H9 (cell line): ENCODE data around the gene DISC1. TPM values are rescaled to one million over a fixed set of nuclear protein-coding genes. Genes with fewer than 3 reads are reported as not detected.

Source experiments
- DNase-seq: peaks from one replicate; pipeline ENCODE4 v3.0.0-alpha.2; 2017
- H2AFZ ChIP-seq: one replicate; pipeline ENCODE4 v1.6.1; 2013; ENCODE audit warnings: mild to moderate bottlenecking, low read length, control low read depth, moderate library complexity
- H2AK5ac ChIP-seq: 2 replicates; pipeline ENCODE4 v1.6.1; 2013; ENCODE audit warnings: low read length, control low read depth, mixed read lengths; ENCODE audit not compliant: insufficient read length
- H2BK120ac ChIP-seq: one replicate; pipeline ENCODE4 v1.6.1; 2013; ENCODE audit warnings: low read depth, mild to moderate bottlenecking, low read length, control low read depth, inconsistent platforms; ENCODE audit not compliant: poor library complexity, severe bottlenecking
- H2BK12ac ChIP-seq: 2 replicates; pipeline ENCODE4 v1.6.1; 2013; ENCODE audit warnings: low read length, control low read depth, mixed read lengths, low read depth; ENCODE audit not compliant: insufficient read length
- H2BK15ac ChIP-seq: 2 replicates; pipeline ENCODE4 v1.6.1; 2013; ENCODE audit warnings: low read depth, low read length, control low read depth
- H2BK20ac ChIP-seq: one replicate; pipeline ENCODE4 v1.6.1; 2013; ENCODE audit warnings: low read depth, mild to moderate bottlenecking, low read length, control low read depth, inconsistent platforms; ENCODE audit not compliant: poor library complexity, severe bottlenecking
- H2BK5ac ChIP-seq: 2 replicates; pipeline ENCODE4 v1.6.1; 2013; ENCODE audit warnings: low read length, control low read depth, mixed read lengths; ENCODE audit not compliant: insufficient read length
- H3K14ac ChIP-seq: 2 replicates; pipeline ENCODE4 v1.6.1; 2013; ENCODE audit warnings: low read length, control low read depth; ENCODE audit not compliant: insufficient read depth
- H3K18ac ChIP-seq: 2 replicates; pipeline ENCODE4 v1.6.1; 2013; ENCODE audit warnings: low read depth, mild to moderate bottlenecking, mixed read lengths, low read length, control low read depth; ENCODE audit not compliant: insufficient read length
- H3K23ac ChIP-seq: 2 replicates; pipeline ENCODE4 v1.6.1; 2013; ENCODE audit warnings: low read length, control low read depth, mixed read lengths, low read depth; ENCODE audit not compliant: insufficient read length
- H3K23me2 ChIP-seq: 2 replicates; pipeline ENCODE4 v1.6.1; 2013; ENCODE audit warnings: low read depth, mild to moderate bottlenecking, mixed read lengths, low read length, control low read depth; ENCODE audit not compliant: insufficient read length, poor library complexity, severe bottlenecking
- H3K27ac ChIP-seq: 2 replicates; pipeline ENCODE4 v1.5.1; 2013; ENCODE audit warnings: low read length, control low read depth, mixed read lengths, low read depth; ENCODE audit not compliant: insufficient read length
- H3K27me3 ChIP-seq: 2 replicates; pipeline ENCODE4 v1.6.1; 2013; ENCODE audit warnings: low read length, control low read depth, inconsistent platforms; ENCODE audit not compliant: insufficient read depth
- H3K4ac ChIP-seq: 2 replicates; pipeline ENCODE4 v1.6.1; 2013; ENCODE audit warnings: low read depth, mild to moderate bottlenecking, control low read depth, inconsistent platforms, low read length, moderate library complexity
- H3K4me1 ChIP-seq: 2 replicates; pipeline ENCODE4 v1.6.1; 2013; ENCODE audit warnings: low read length, control low read depth, inconsistent platforms; ENCODE audit not compliant: insufficient read depth
- H3K4me2 ChIP-seq: 2 replicates; pipeline ENCODE4 v1.6.1; 2013; ENCODE audit warnings: low read length, control low read depth, mixed read lengths; ENCODE audit not compliant: insufficient read length, insufficient read depth
- H3K56ac ChIP-seq: 2 replicates; pipeline ENCODE4 v1.6.1; 2013; ENCODE audit warnings: low read depth, mild to moderate bottlenecking, mixed read lengths, low read length, control low read depth; ENCODE audit not compliant: insufficient read length
- H3K79me1 ChIP-seq: 2 replicates; pipeline ENCODE4 v1.6.1; 2013; ENCODE audit warnings: low read depth, mild to moderate bottlenecking, moderate library complexity, low read length, control low read depth, inconsistent platforms; ENCODE audit not compliant: insufficient read depth, poor library complexity, severe bottlenecking
- H3K79me2 ChIP-seq: 2 replicates; pipeline ENCODE4 v1.6.1; 2013; ENCODE audit warnings: low read length, control low read depth, inconsistent platforms; ENCODE audit not compliant: insufficient read depth
- H3K9ac ChIP-seq: 2 replicates; pipeline ENCODE4 v1.6.1; 2013; ENCODE audit warnings: low read length, control low read depth, mixed read lengths; ENCODE audit not compliant: insufficient read length; ENCODE audit errors: extremely low read depth
- H3K9me3 ChIP-seq: one replicate; pipeline ENCODE4 v1.6.1; 2013; ENCODE audit warnings: low read depth, low read length, inconsistent platforms; ENCODE audit not compliant: control insufficient read depth
- H3T11ph ChIP-seq: one replicate; pipeline ENCODE4 v1.6.1; 2013; ENCODE audit warnings: mild to moderate bottlenecking, low read length, control low read depth, inconsistent platforms
- H4K20me1 ChIP-seq: one replicate; pipeline ENCODE4 v1.6.1; 2013; ENCODE audit not compliant: control insufficient read depth, insufficient read length, insufficient read depth
- H4K5ac ChIP-seq: 2 replicates; pipeline ENCODE4 v1.6.1; 2013; ENCODE audit warnings: low read depth, mild to moderate bottlenecking, mixed read lengths, low read length, control low read depth; ENCODE audit not compliant: insufficient read length
- H4K8ac ChIP-seq: replicated peaks from 2 replicates; pipeline ENCODE4 v1.6.1; 2013; ENCODE audit warnings: low read length, control low read depth, mixed read lengths, low read depth; ENCODE audit not compliant: insufficient read length
- H4K91ac ChIP-seq: 2 replicates; pipeline ENCODE4 v1.6.1; 2013; ENCODE audit warnings: low read depth, mild to moderate bottlenecking, moderate library complexity, mixed read lengths, low read length, control low read depth; ENCODE audit not compliant: insufficient read length
- H3K27ac Mint-ChIP-seq, 3 experiments: 2 replicates in 2 of 3; 3 replicates in 1 of 3; pipeline ENCODE4 v1.8.0; 2020 to 2021; ENCODE audit warnings: mixed read lengths in 3 of 3, mild to moderate bottlenecking in 1 of 3, moderate library complexity in 1 of 3
- H3K27me3 Mint-ChIP-seq: 2 replicates; pipeline ENCODE4 v1.8.0; 2021; ENCODE audit warnings: low read depth, mild to moderate bottlenecking, moderate library complexity, mixed read lengths
- H3K36me3 Mint-ChIP-seq, 3 experiments: 2 replicates in 2 of 3; 3 replicates in 1 of 3; pipeline ENCODE4 v1.8.0; 2020 to 2021; ENCODE audit warnings: low read depth in 3 of 3, mixed read lengths in 3 of 3; ENCODE audit not compliant: insufficient read depth in 1 of 3
- H3K4me1 Mint-ChIP-seq, 2 experiments: 2 replicates each; pipeline ENCODE4 v1.8.0; 2020; ENCODE audit warnings: mixed read lengths in 2 of 2
- H3K4me3 Mint-ChIP-seq, 2 experiments: 2 replicates in 1 of 2; 3 replicates in 1 of 2; pipeline ENCODE4 v1.8.0; 2020 to 2021; ENCODE audit warnings: mild to moderate bottlenecking in 2 of 2, mixed read lengths in 2 of 2, moderate library complexity in 1 of 2
- H3K9me3 Mint-ChIP-seq, 2 experiments: 2 replicates in 1 of 2; 3 replicates in 1 of 2; pipeline ENCODE4 v1.8.0; 2020; ENCODE audit warnings: mild to moderate bottlenecking in 2 of 2, mixed read lengths in 2 of 2, moderate library complexity in 1 of 2
- CTCF ChIP-seq: fragments of 200-600 bp; sonication (generic); conservative IDR thresholded peaks from 3 replicates; pipeline ENCODE4 v1.8.0; 2021; ENCODE audit warnings: antibody characterized with exemption, mild to moderate bottlenecking
- WGBS: extraction: QIAGEN DNeasy Blood & Tissue Kit; methylation state at CpG from one replicate; pipeline ENCODE4 v1.1.7; 2013; ENCODE audit warnings: missing lambda C conversion rate, low lambda C conversion rate, mixed read lengths; ENCODE audit not compliant: insufficient read length; ENCODE audit errors: extremely low coverage; 5-methylcytosine and 5-hydroxymethylcytosine counted together
- total RNA-seq: library from RNA; stranded (reverse); gene quantifications from 2 replicates; pipeline ENCODE4 v1.2.1, GENCODE V29; 2021

DISC1 gene
- total RNA-seq, 1 experiment from 2014 or later: 2.5 TPM

DNA sequence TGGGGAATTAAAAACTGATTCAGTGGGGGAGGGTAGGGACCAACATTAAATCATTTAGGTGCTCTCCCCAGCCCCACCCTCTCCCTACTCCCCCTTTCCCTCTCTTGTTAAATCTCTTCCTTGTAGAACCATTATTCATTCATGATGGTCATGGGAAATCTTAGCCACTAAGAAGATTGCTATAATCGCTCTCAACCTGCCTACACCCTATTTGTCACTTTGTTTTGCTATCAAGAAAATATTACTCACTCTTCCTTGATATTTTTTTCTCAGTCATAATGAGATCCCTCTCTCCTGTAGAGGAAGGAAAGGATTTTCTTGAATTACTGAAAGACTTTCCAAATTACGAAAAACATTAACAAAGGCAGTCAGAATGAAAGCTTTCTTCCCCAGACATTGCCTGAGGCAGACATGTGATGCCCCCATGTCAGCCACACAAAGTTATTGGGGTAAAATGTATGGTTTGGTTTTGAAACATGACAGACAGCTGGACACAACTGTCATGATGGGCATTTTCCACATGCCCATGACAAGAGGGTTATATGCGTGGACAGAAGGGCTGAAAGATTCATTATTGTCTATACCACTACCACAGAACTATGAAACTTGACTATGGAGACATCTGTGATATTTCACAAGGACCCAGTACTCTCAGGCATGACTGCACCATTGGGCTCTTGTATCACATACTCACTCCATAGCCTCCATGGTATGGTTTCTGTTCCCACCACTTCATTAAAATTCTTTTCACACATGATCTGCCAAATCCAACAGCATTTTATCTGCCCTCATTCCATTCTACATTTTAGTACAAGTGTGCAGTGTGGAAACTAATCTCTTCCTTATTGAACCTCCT, 420.1 kb downstream of the DISC1 start:
- no peak overlapping the region; a peak in 1 of 7 replicates for H3K27ac Mint-ChIP-seq
- Histone ChIP-seq H2BK20ac (no peak overlapping the region), H3K4me2 (no peak overlapping the region), H3K9ac (no peak overlapping the region), H3K79me2 (no peaks in the 10 kb centered on the region), H4K91ac (no peak overlapping the region), H3K23me2 (no peaks in the 10 kb centered on the region), H2BK12ac (no peak overlapping the region), H3K9me3 (no peaks in the 10 kb centered on the region), H3K27me3 (no peaks in the 10 kb centered on the region), H3K14ac (no peak overlapping the region), H3K23ac (no peak overlapping the region), H3T11ph (no peak overlapping the region), H2AFZ (no peak overlapping the region), H2BK5ac (no peak overlapping the region), H4K20me1 (no peaks in the 10 kb centered on the region), H3K56ac (no peak overlapping the region), H4K8ac (no peak overlapping the region), H3K27ac (no peak overlapping the region), H2AK5ac (no peak overlapping the region), H3K18ac (no peak overlapping the region), H3K79me1 (no peaks in the 10 kb centered on the region), H2BK15ac (no peak overlapping the region), H2BK120ac (no peak overlapping the region), H3K4me1 (peaks cover 14% of the 10 kb centered on the region; the same call in 1 of the 2 replicates), H4K5ac (no peak overlapping the region), H3K4ac (no peak overlapping the region)
- DNase-seq: no peak
- no CpG with 5 or more reads among the region's 3 CpGs for WGBS
- H3K4me3 Mint-ChIP-seq: no peak overlapping the region
- H3K36me3 Mint-ChIP-seq: no peaks in the 10 kb centered on the region; a peak in 1 of 7 replicates
- TF ChIP-seq CTCF: no peak
- H3K4me1 Mint-ChIP-seq: peaks cover 21 to 26% of the 10 kb centered on the region in 2 experiments
- H3K27me3 Mint-ChIP-seq: peaks cover 6% of the 10 kb centered on the region
- H3K9me3 Mint-ChIP-seq: no peaks in the 10 kb centered on the region
